Measurements from ENCODE around the gene CISD3.

Gene CISD3

GRCh38 chr17:38779965-38780752, 50.0 kb downstream of the CISD3 start:
- no peak for DNase-seq

GRCh38 chr17:38783227-38783626, 53.1 kb downstream of the CISD3 start:
- no peak for DNase-seq
